ENCODE measurements around the gene UVRAG. TPM values are rescaled to one million over a fixed set of nuclear protein-coding genes. Genes with fewer than 3 reads are reported as not detected.

UVRAG gene
- total and polyA plus RNA-seq, 2 of the 13 experiments (the other 11 are each of a cell fraction or from before 2014, with no cell fraction given), result 9.7 to 17.3 TPM

- Histone ChIP-seq H4K20me1 (ENCODE audit: insufficient read depth, low read length) (no peaks in the 10 kb centered on the region), H3K4me3 (replicated peaks in 1 of 3; ENCODE audit: insufficient read depth in 1 of 3, low read depth in 2 of 3, low read length in 3 of 3) (no peak overlapping the region), H3K4me1 (ENCODE audit: insufficient read depth, low read length) (peaks cover 39% of the 10 kb centered on the region), H3K79me2 (ENCODE audit: insufficient read depth, low read length) (no peaks in the 10 kb centered on the region), H3K27ac (ENCODE audit: extremely low read length, insufficient read depth, low read length) (no peak overlapping the region), H3K36me3 (replicated peaks in 1 of 2; ENCODE audit: control insufficient read depth in 1 of 2, insufficient read depth in 2 of 2, low read length in 2 of 2) (peaks cover 12 to 51% of the 10 kb centered on the region in 2 experiments), H3K9me3 (ENCODE audit: low read length) (no peaks in the 10 kb centered on the region), H3K27me3 (ENCODE audit: control insufficient read depth in 1 of 2, insufficient read depth in 2 of 2, low read length in 2 of 2) (no peaks in the 10 kb centered on the region), H2AFZ (ENCODE audit: low read length) (no peak overlapping the region), H3K4me2 (ENCODE audit: low read depth, low read length) (no peak overlapping the region), H3K9ac (ENCODE audit: insufficient read depth, low read depth, low read length) (no peak overlapping the region)
- intact Hi-C loops (cut with micrococcal nuclease; ENCODE audit: unreplicated experiment), result loop anchor here (5.0 kb wide), 2 partner anchors 34 to 516 kb away; partner anchors contain the start of gene DGAT2
- TF ChIP-seq ZNF614 (CRISPR knock-in tag; IDR thresholded peaks at IDR 0.05; ENCODE audit: borderline replicate concordance) (no peak), FOXO4 (CRISPR knock-in tag; conservative IDR thresholded peaks at IDR 0.05) (no peak), CTCF (CRISPR knock-in tag; IDR thresholded peaks at IDR 0.05) (peak; percentile 42), HOXA3 (CRISPR knock-in tag; IDR thresholded peaks at IDR 0.05) (no peak)
- TF ChIP-seq, protein P1, sequence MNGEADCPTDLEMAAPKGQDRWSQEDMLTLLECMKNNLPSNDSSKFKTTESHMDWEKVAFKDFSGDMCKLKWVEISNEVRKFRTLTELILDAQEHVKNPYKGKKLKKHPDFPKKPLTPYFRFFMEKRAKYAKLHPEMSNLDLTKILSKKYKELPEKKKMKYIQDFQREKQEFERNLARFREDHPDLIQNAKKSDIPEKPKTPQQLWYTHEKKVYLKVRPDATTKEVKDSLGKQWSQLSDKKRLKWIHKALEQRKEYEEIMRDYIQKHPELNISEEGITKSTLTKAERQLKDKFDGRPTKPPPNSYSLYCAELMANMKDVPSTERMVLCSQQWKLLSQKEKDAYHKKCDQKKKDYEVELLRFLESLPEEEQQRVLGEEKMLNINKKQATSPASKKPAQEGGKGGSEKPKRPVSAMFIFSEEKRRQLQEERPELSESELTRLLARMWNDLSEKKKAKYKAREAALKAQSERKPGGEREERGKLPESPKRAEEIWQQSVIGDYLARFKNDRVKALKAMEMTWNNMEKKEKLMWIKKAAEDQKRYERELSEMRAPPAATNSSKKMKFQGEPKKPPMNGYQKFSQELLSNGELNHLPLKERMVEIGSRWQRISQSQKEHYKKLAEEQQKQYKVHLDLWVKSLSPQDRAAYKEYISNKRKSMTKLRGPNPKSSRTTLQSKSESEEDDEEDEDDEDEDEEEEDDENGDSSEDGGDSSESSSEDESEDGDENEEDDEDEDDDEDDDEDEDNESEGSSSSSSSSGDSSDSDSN (CRISPR knock-in tag; IDR thresholded peaks at IDR 0.05), result no peak
- 93% methylated on average over 5 of the region's 6 CpGs for WGBS (ENCODE audit: low lambda C conversion rate)
- in situ Hi-C loops (cut with HindIII; ENCODE audit: extremely low pct_ligation_motif_present, low pct_unique_long_range_greater_than_20kb), result no loop called here
- ATAC-seq (no peak), DNase-seq (ENCODE audit: low spot score) (no peak), FAIRE-seq (no peak)
- TSS peak; percentile 42 for BruUV-seq (replicated peaks)
- ChIA-PET CTCF (ENCODE audit: low intra/inter-chr PET ratio, low total read pairs) (no interaction called here), POLR2A (interaction anchor here (0.6 to 4.2 kb wide), 5 partner anchors 9 to 81 kb away, joined by 3 to 23 read pairs (median 5); no protein-coding TSS in a partner anchor)
Observed at GRCh38 chr11:75800728-75801361, 14.2 kb upstream of the UVRAG start.

Measured in HepG2 (cell line).